ENCODE results near the gene KMT2E.
"Not testable (repeated sequence)": the region's sequence is repeated elsewhere in the genome, so short reads cannot be mapped to it uniquely, and the experiment has no call there.

Gene KMT2E

GRCh38 chr7:104983076-104983577 lies 30.9 kb upstream of the KMT2E start:
- no peak for DNase-seq (ENCODE audit: low read depth, low spot score)

GRCh38 chr7:104983578-104984539 lies 30.1 kb upstream of the KMT2E start:
- peak; percentile 52 for DNase-seq (ENCODE audit: low read depth, low spot score)

GRCh38 chr7:104984585-104985258 lies 29.3 kb upstream of the KMT2E start:
- no peak for DNase-seq (ENCODE audit: low read depth, low spot score)

- DNase-seq (ENCODE audit: low read depth, low spot score): no peak
Measured at GRCh38 chr7:104985259-104985617, 28.8 kb upstream of the KMT2E start.

GRCh38 chr7:104986628-104987259 lies 27.3 kb upstream of the KMT2E start:
- no peak for DNase-seq (ENCODE audit: low read depth, low spot score)

GRCh38 chr7:104987403-104987802 lies 26.6 kb upstream of the KMT2E start:
- not testable (repeated sequence) for DNase-seq (ENCODE audit: low read depth, low spot score)

- no peak for DNase-seq (ENCODE audit: low read depth, low spot score)
Measured at GRCh38 chr7:104990983-104991382, 23.0 kb upstream of the KMT2E start.

- no peak for DNase-seq (ENCODE audit: low read depth, low spot score)
Measured at GRCh38 chr7:104992306-104992705, 21.7 kb upstream of the KMT2E start.

GRCh38 chr7:104993217-104993862 lies 20.7 kb upstream of the KMT2E start:
- DNase-seq (ENCODE audit: low read depth, low spot score): no peak

GRCh38 chr7:104998040-104998752 lies 15.8 kb upstream of the KMT2E start:
- no peak for DNase-seq (ENCODE audit: low read depth, low spot score)

GRCh38 chr7:105000200-105000599 lies 13.8 kb upstream of the KMT2E start:
- DNase-seq (ENCODE audit: low read depth, low spot score): no peak

- no peak for DNase-seq (ENCODE audit: low read depth, low spot score)
Measured at GRCh38 chr7:105000927-105001336, 13.1 kb upstream of the KMT2E start.

GRCh38 chr7:105001652-105002184 lies 12.3 kb upstream of the KMT2E start:
- no peak for DNase-seq (ENCODE audit: low read depth, low spot score)

GRCh38 chr7:105003275-105003674 lies 10.7 kb upstream of the KMT2E start:
- DNase-seq (ENCODE audit: low read depth, low spot score): no peak

GRCh38 chr7:105003872-105004510 lies 10.0 kb upstream of the KMT2E start:
- no peak for DNase-seq (ENCODE audit: low read depth, low spot score)

GRCh38 chr7:105005006-105005405 lies 9.0 kb upstream of the KMT2E start:
- DNase-seq (ENCODE audit: low read depth, low spot score): not testable (repeated sequence)

- DNase-seq (ENCODE audit: low read depth, low spot score): not testable (repeated sequence)
Measured at GRCh38 chr7:105005486-105005885, 8.5 kb upstream of the KMT2E start.

GRCh38 chr7:105006367-105007136 lies 7.5 kb upstream of the KMT2E start:
- DNase-seq (ENCODE audit: low read depth, low spot score): no peak

- DNase-seq (ENCODE audit: low read depth, low spot score): no peak
Measured at GRCh38 chr7:105007298-105007697, 6.7 kb upstream of the KMT2E start.

Measured in smooth muscle cell of the brain vasculature (primary cell).